Mucosa of rectum (tissue), 2 donors: Measurements from ENCODE around the gene NUP188.
A peak's percentile ranks its signal among the peaks of the same experiment; 100 is the strongest.

Experiments
- H3K27ac ChIP-seq, 2 donors: one replicate each; pipeline ENCODE4 v1.7.0; 2013; ENCODE audit warnings: inconsistent platforms in 2 of 2, low read depth in 2 of 2, low read length in 2 of 2
- H3K27me3 ChIP-seq, 2 donors: one replicate each; pipeline ENCODE4 v1.7.0; 2013; ENCODE audit warnings: low read length in 2 of 2; ENCODE audit not compliant: control insufficient read depth in 2 of 2, insufficient read depth in 2 of 2
- H3K36me3 ChIP-seq, 2 donors: one replicate each; pipeline ENCODE4 v1.7.0; 2013; ENCODE audit warnings: low read length in 2 of 2; ENCODE audit not compliant: control insufficient read depth in 2 of 2, insufficient read depth in 2 of 2
- H3K4me1 ChIP-seq, 2 donors: one replicate each; pipeline ENCODE4 v1.7.0; 2013; ENCODE audit warnings: low read length in 2 of 2, mild to moderate bottlenecking in 1 of 2; ENCODE audit not compliant: control insufficient read depth in 2 of 2, insufficient read depth in 2 of 2
- H3K4me3 ChIP-seq, 2 donors: one replicate each; pipeline ENCODE4 v1.7.0; 2013; ENCODE audit warnings: low read length in 2 of 2
- H3K9ac ChIP-seq, 2 donors: one replicate each; pipeline ENCODE4 v1.7.0; 2013; ENCODE audit warnings: low read length in 2 of 2, low read depth in 1 of 2, mild to moderate bottlenecking in 1 of 2
- H3K9me3 ChIP-seq, 2 donors: one replicate each; pipeline ENCODE4 v1.7.0; 2013; ENCODE audit warnings: low read length in 2 of 2; ENCODE audit not compliant: control insufficient read depth in 2 of 2
- donor health status: healthy.
- donor health status: Normal muscosa, but diverticular disease.

The NUP188 gene

GRCh38 chr9:129036923-129037766 lies 89.6 kb downstream of the NUP188 start:
- H3K9me3 ChIP-seq = no peaks in the 10 kb centered on the region
- peak overlapping the region; percentile 75 to 87 for H3K27ac ChIP-seq

GRCh38 chr9:129037767-129038098 lies 90.2 kb downstream of the NUP188 start:
- Histone ChIP-seq H3K4me1 (peaks cover 16 to 25% of the 10 kb centered on the region in 2 donors), H3K27me3 (no peaks in the 10 kb centered on the region), H3K9ac (peak overlapping the region; percentile 91 to 98), H3K27ac (peak overlapping the region in 1 of 2 donors; percentile 87), H3K4me3 (peak overlapping the region; percentile 91 to 92), H3K36me3 (peaks cover 15 to 16% of the 10 kb centered on the region in 2 donors), H3K9me3 (no peaks in the 10 kb centered on the region)

More at GRCh38 chr9:129036923-129037766, 89.6 kb downstream of the NUP188 start:
- Histone ChIP-seq H3K36me3 (peaks cover 9 to 10% of the 10 kb centered on the region in 2 donors), H3K27me3 (no peaks in the 10 kb centered on the region), H3K9ac (peak overlapping the region; percentile 91 to 98), H3K4me1 (peaks cover 16 to 25% of the 10 kb centered on the region in 2 donors), H3K4me3 (peak overlapping the region; percentile 91 to 92)

GRCh38 chr9:129038109-129038852 lies 90.8 kb downstream of the NUP188 start:
- peak overlapping the region in 1 of 2 donors; percentile 91 for H3K9ac ChIP-seq
- H3K4me1 ChIP-seq = peaks cover 16 to 21% of the 10 kb centered on the region in 2 donors
- peaks cover 17 to 18% of the 10 kb centered on the region in 2 donors for H3K36me3 ChIP-seq
- peak overlapping the region; percentile 91 to 92 for H3K4me3 ChIP-seq
- no peaks in the 10 kb centered on the region for H3K27me3 ChIP-seq
- peak overlapping the region in 1 of 2 donors; percentile 23 for H3K27ac ChIP-seq
- no peaks in the 10 kb centered on the region for H3K9me3 ChIP-seq

- Histone ChIP-seq H3K27me3 (no peaks in the 10 kb centered on the region), H3K4me1 (peaks cover 16 to 21% of the 10 kb centered on the region in 2 donors), H3K36me3 (peaks cover 23 to 24% of the 10 kb centered on the region in 2 donors), H3K9me3 (no peaks in the 10 kb centered on the region), H3K27ac (no peak overlapping the region), H3K9ac (peak overlapping the region in 1 of 2 donors; percentile 1), H3K4me3 (no peak overlapping the region)
These were observed 92.7 kb downstream of the NUP188 start for GRCh38 chr9:129040113-129040643.

GRCh38 chr9:129042016-129042415 lies 94.5 kb downstream of the NUP188 start:
- H3K9ac ChIP-seq = no peak overlapping the region
- H3K27ac ChIP-seq = no peak overlapping the region
- H3K4me3 ChIP-seq = no peak overlapping the region
- no peaks in the 10 kb centered on the region for H3K27me3 ChIP-seq
- H3K36me3 ChIP-seq = peaks cover 23 to 24% of the 10 kb centered on the region in 2 donors
- H3K9me3 ChIP-seq = no peaks in the 10 kb centered on the region
- peaks cover 13 to 15% of the 10 kb centered on the region in 2 donors for H3K4me1 ChIP-seq

- Histone ChIP-seq H3K27me3 (no peaks in the 10 kb centered on the region), H3K4me3 (peak overlapping the region in 1 of 2 donors; percentile 20), H3K9me3 (no peaks in the 10 kb centered on the region), H3K4me1 (peaks cover 3 to 10% of the 10 kb centered on the region in 2 donors), H3K9ac (peak overlapping the region; percentile 14 to 56), H3K36me3 (peaks cover 24 to 30% of the 10 kb centered on the region in 2 donors), H3K27ac (peak overlapping the region; percentile 90 to 92)
These were observed 105.1 kb downstream of the NUP188 start for GRCh38 chr9:129052592-129052991.

- H3K27ac ChIP-seq = peak overlapping the region; percentile 90 to 92
- no peak overlapping the region for H3K4me3 ChIP-seq
- no peaks in the 10 kb centered on the region for H3K9me3 ChIP-seq
- H3K9ac ChIP-seq = peak overlapping the region in 1 of 2 donors; percentile 56
- H3K27me3 ChIP-seq = no peaks in the 10 kb centered on the region
- H3K4me1 ChIP-seq = peaks cover 3 to 10% of the 10 kb centered on the region in 2 donors
- peaks cover 23 to 29% of the 10 kb centered on the region in 2 donors for H3K36me3 ChIP-seq
These were observed 105.5 kb downstream of the NUP188 start for GRCh38 chr9:129053020-129053419.

- H3K4me1 ChIP-seq = peaks cover 3 to 10% of the 10 kb centered on the region in 2 donors
- H3K9me3 ChIP-seq = no peaks in the 10 kb centered on the region
- H3K27ac ChIP-seq = no peak overlapping the region
- no peak overlapping the region for H3K4me3 ChIP-seq
- H3K36me3 ChIP-seq = peaks cover 17 to 23% of the 10 kb centered on the region in 2 donors
- no peak overlapping the region for H3K9ac ChIP-seq
- H3K27me3 ChIP-seq = no peaks in the 10 kb centered on the region
These were observed 106.8 kb downstream of the NUP188 start for GRCh38 chr9:129054163-129054851.
